Vagina (tissue), 2 donors: ENCODE data around the gene EPB42. TPM values are rescaled to one million over a fixed set of nuclear protein-coding genes. Genes with fewer than 3 reads are reported as not detected.

Source experiments
- DNase-seq, 2 donors: peaks; one replicate each; pipeline ENCODE4 v3.0.0-alpha.2; 2017; ENCODE audit errors: extremely low spot score in 2 of 2
- H3K27ac ChIP-seq: fragments of 200-600 bp; sonication (generic); one replicate; pipeline ENCODE4 v1.5.1; 2019
- H3K27me3 ChIP-seq: fragments of 200-600 bp; sonication (generic); one replicate; pipeline ENCODE4 v1.5.1; 2019
- H3K36me3 ChIP-seq, 2 donors: fragments of 200-600 bp; sonication (generic); one replicate each; pipeline ENCODE4 v1.5.1; 2017 to 2019
- H3K4me1 ChIP-seq: fragments of 200-600 bp; sonication (generic); one replicate; pipeline ENCODE4 v1.5.1; 2019
- H3K4me3 ChIP-seq, 2 donors: fragments of 200-600 bp; sonication (generic); 1 replicate in 1 of 2; 2 replicates in 1 of 2; pipeline ENCODE4 v1.5.1; 2016 to 2019
- H3K9me3 ChIP-seq: fragments of 200-600 bp; sonication (generic); one replicate; pipeline ENCODE4 v1.5.1; 2019
- POLR2A ChIP-seq, 2 donors: fragments of 450-650 bp; IDR thresholded peaks; one replicate each; pipeline ENCODE4 v1.6.1; 2017; ENCODE audit warnings: antibody characterized with exemption in 2 of 2, mild to moderate bottlenecking in 2 of 2, moderate library complexity in 2 of 2
- POLR2AphosphoS5 ChIP-seq, 2 donors: sonication (generic); formaldehyde crosslinking; IDR thresholded peaks; one replicate each; pipeline ENCODE4 v1.9.0; 2017; ENCODE audit warnings: antibody characterized with exemption in 2 of 2, mild to moderate bottlenecking in 2 of 2, low read depth in 1 of 2; ENCODE audit not compliant: insufficient read depth in 1 of 2
- intact Hi-C: fragments of 100-400 bp; cut with DNase I; formaldehyde crosslinking; loops from one replicate; pipeline ENCODE4 v1.15.1; 2023
- total RNA-seq: library from RNA; depleted of rRNA; stranded (reverse); fragments of >200 nt; gene quantifications from one replicate; pipeline ENCODE4 v1.2.3, GENCODE V29; 2016
- TF ChIP-seq, protein P1 (sequence below), 3 experiments: fragments of 450-650 bp in 2 of 3; fragments of 200-600 bp in 1 of 3; sonication (generic) in 1 of 3; IDR thresholded peaks; one replicate each; pipeline ENCODE4 v1.5.1; 2017 to 2019; ENCODE audit warnings: antibody characterized with exemption in 3 of 3, mild to moderate bottlenecking in 2 of 3, moderate library complexity in 2 of 3

Gene EPB42
- total RNA-seq, 1 donor from 2014 or later, result not detected

DNA sequence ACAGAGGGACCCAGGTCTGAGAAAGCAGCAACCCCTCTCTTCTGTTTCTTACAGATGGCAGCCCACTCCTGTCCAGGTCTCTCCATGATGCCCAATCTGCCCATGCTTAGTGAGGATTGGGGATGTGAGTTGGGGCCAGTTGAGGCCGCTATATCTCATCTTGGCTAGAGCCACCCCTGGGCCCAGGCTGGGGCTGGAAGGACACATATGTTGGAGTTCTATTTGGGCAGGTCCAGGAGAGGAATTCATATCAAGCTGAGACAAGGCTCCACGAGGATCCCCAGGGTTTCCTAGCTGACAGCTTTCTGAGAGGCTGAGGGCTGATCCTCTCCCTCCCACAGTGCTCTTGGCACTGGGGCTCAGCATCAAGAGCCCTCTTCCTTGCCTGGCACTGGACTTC lies 34.6 kb upstream of the EPB42 start:
- H3K36me3 ChIP-seq, result no peaks in the 10 kb centered on the region
- no peaks in the 10 kb centered on the region for H3K9me3 ChIP-seq
- TF ChIP-seq, protein P1, sequence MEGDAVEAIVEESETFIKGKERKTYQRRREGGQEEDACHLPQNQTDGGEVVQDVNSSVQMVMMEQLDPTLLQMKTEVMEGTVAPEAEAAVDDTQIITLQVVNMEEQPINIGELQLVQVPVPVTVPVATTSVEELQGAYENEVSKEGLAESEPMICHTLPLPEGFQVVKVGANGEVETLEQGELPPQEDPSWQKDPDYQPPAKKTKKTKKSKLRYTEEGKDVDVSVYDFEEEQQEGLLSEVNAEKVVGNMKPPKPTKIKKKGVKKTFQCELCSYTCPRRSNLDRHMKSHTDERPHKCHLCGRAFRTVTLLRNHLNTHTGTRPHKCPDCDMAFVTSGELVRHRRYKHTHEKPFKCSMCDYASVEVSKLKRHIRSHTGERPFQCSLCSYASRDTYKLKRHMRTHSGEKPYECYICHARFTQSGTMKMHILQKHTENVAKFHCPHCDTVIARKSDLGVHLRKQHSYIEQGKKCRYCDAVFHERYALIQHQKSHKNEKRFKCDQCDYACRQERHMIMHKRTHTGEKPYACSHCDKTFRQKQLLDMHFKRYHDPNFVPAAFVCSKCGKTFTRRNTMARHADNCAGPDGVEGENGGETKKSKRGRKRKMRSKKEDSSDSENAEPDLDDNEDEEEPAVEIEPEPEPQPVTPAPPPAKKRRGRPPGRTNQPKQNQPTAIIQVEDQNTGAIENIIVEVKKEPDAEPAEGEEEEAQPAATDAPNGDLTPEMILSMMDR (IDR thresholded peaks at IDR 0.05), result no peak
- no peak for TF ChIP-seq POLR2AphosphoS5 (IDR thresholded peaks at IDR 0.05; ENCODE audit: insufficient read depth in 1 of 2, low read depth in 1 of 2)
- TF ChIP-seq POLR2A (IDR thresholded peaks at IDR 0.05), result no peak
- intact Hi-C loops, result no loop called here
- H3K4me3 ChIP-seq, result no peak overlapping the region
- DNase-seq, result peak in 1 of 2 donors; percentile 37
- H3K27me3 ChIP-seq, result no peaks in the 10 kb centered on the region
- H3K4me1 ChIP-seq, result no peaks in the 10 kb centered on the region
- no peak overlapping the region for H3K27ac ChIP-seq

DNA sequence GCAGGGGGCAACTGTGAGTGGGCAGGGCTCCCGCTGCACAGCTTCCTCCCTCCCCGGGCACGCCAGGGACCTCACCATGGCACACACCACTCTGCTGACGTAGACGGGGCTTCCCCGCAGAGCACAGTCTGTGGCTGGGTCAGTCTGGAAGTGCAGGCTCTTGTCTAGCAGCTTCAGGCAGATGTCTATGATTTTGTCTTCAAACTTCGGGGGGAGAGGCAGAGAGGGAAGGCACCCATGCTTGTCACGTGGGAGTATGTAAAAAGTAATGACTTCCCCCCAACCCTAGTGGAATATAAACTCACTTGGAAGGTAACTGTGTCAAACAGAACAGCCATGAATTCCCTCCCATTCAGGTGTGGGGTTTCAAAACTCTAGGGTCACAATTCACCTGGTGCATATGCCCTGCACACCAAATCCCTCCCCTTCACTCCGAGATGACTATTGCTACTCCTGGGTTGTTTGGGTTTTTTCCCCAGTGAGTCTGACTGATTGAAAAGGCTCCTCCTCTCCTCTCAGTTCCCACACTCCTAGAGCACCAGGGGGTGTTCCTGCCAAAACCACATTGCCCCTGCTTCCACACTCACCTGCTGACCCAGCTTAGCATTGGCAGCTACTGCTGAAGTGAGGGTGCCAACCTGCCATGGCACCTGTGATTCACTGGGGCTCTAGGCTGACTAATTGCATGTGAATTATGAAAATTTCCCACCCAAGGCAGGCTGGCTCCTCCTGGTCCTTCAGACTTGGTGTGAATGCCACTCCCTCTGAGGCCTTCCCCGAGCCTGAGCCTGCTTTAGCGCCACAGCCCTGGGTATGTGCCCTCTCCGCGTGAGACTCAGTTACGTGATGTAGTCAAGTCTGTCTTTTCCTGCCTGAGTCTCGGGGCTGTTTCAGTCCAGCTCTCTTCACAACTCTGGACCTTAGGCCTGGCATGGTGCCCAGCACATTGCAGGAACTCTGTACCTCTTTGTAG lies 32.9 kb upstream of the EPB42 start:
- H3K27ac ChIP-seq, result no peak overlapping the region
- no peaks in the 10 kb centered on the region for H3K9me3 ChIP-seq
- no peaks in the 10 kb centered on the region for H3K4me1 ChIP-seq
- no peaks in the 10 kb centered on the region for H3K27me3 ChIP-seq
- H3K4me3 ChIP-seq, result no peak overlapping the region
- no peaks in the 10 kb centered on the region for H3K36me3 ChIP-seq
- intact Hi-C loops, result no loop called here
- DNase-seq, result peak in 1 of 2 donors; percentile 85
- TF ChIP-seq, protein P1 (IDR thresholded peaks at IDR 0.05), result no peak
- peak; percentile 11 to 29 for TF ChIP-seq POLR2AphosphoS5 (IDR thresholded peaks at IDR 0.05; ENCODE audit: insufficient read depth in 1 of 2, low read depth in 1 of 2)
- TF ChIP-seq POLR2A (IDR thresholded peaks at IDR 0.05), result no peak

DNA sequence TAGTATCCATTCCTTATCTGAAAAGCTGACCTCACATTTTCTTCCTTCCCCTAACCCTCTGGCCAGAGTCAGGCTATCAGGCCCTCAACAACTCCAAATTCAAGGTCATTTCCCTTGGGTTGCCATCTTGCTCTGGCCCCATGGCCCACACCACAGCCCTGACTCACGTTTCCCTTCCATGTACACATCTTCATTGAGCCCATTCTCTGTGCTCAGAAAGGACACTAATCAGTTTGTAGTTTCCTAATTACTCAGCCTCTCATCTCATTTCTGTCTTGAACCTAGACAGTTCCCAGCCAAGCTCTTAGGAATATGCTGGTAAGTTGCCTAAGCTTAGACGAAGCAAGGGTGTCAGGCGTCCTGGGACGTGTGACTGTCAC lies 31.0 kb upstream of the EPB42 start:
- H3K27ac ChIP-seq, result no peak overlapping the region
- no peak overlapping the region for H3K4me3 ChIP-seq
- H3K36me3 ChIP-seq, result no peaks in the 10 kb centered on the region
- intact Hi-C loops, result no loop called here
- TF ChIP-seq POLR2A (IDR thresholded peaks at IDR 0.05) (no peak), POLR2AphosphoS5 (IDR thresholded peaks at IDR 0.05; ENCODE audit: insufficient read depth in 1 of 2, low read depth in 1 of 2) (no peak)
- TF ChIP-seq, protein P1 (IDR thresholded peaks at IDR 0.05), result no peak
- H3K9me3 ChIP-seq, result no peaks in the 10 kb centered on the region
- H3K4me1 ChIP-seq, result no peaks in the 10 kb centered on the region
- H3K27me3 ChIP-seq, result no peaks in the 10 kb centered on the region
- DNase-seq, result peak in 1 of 2 donors; percentile 22

DNA sequence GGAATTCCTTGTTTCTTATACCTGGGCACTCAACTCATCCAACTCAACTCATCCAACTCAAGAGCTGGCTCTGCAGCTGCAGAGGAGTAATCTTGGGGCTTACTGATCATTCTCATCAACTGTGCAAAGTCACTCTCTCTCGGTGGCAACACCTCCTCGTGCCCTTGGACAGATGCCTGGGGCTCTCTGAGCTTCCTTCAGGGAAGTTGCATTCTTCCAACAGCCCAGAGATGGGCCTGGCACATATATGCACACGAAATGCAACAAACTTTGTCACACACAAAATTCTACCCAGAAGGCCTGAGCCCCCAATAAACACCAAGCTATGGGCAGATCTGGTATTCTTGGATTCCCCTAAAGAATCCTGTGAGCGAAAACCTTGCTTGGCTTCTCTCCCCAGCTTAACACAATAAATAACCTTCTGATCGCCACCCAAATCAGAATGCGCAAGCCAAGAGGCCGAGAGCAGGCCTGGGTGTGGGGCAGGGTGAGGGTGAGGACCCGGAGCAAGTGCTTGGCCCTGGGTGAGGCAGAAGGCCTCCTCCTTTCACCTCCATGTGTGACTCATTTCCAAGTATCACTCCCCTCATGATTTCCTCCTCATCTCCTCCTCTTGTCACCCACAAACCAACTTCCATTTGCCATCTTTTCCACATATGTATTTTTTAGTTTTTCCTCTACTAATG lies 30.5 kb upstream of the EPB42 start:
- intact Hi-C loops, result no loop called here
- DNase-seq, result peak; percentile 62 to 85
- no peak overlapping the region for H3K27ac ChIP-seq

More for the DNA sequence above, 30.5 kb upstream of the EPB42 start:
- TF ChIP-seq, protein P1 (IDR thresholded peaks at IDR 0.05), result no peak
- TF ChIP-seq POLR2A (IDR thresholded peaks at IDR 0.05), result no peak
- peak in 1 of 2 donors; percentile 1 for TF ChIP-seq POLR2AphosphoS5 (IDR thresholded peaks at IDR 0.05; ENCODE audit: insufficient read depth in 1 of 2, low read depth in 1 of 2)
- no peaks in the 10 kb centered on the region for H3K9me3 ChIP-seq
- no peaks in the 10 kb centered on the region for H3K36me3 ChIP-seq
- H3K27me3 ChIP-seq, result no peaks in the 10 kb centered on the region
- H3K4me1 ChIP-seq, result no peaks in the 10 kb centered on the region
- no peak overlapping the region for H3K4me3 ChIP-seq
